GM18502 (cell line): ENCODE measurements around the gene LMNB1.
A peak's percentile ranks its signal among the peaks of the same experiment; 100 is the strongest.
"Not testable (repeated sequence)": the region's sequence is repeated elsewhere in the genome, so short reads cannot be mapped to it uniquely, and the experiment has no call there.

Source experiments
- ATAC-seq: cut with Tn5 transposase; IDR thresholded peaks from one replicate; pipeline ENCODE4 v1.9.1; 2021; ENCODE audit warnings: mild to moderate bottlenecking; ENCODE audit not compliant: unreplicated experiment, poor library complexity

The LMNB1 gene

GRCh38 chr5:126816649-126817048 lies 39.7 kb downstream of the LMNB1 start:
- ATAC-seq, result no peak

GRCh38 chr5:126818736-126819135 lies 41.8 kb downstream of the LMNB1 start:
- no peak for ATAC-seq

DNA sequence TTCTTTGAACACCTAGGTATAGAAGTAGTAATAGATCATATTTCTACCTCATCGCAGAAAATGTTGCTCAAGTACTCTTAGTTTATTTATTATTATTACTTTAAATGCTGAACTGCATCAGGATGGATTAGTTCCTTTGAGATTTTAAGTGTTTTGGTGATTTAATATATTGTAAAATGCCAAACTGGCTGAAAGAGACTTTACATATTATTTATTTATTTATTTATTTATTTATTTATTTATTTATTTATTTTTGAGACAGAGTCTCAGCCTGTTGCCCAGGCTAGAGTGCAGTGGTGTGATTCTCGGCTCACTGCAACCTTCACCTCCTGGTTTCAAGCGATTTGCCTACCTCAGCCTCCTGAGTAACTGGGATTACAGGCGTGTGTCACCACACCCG lies 42.3 kb downstream of the LMNB1 start:
- ATAC-seq, result no peak

DNA sequence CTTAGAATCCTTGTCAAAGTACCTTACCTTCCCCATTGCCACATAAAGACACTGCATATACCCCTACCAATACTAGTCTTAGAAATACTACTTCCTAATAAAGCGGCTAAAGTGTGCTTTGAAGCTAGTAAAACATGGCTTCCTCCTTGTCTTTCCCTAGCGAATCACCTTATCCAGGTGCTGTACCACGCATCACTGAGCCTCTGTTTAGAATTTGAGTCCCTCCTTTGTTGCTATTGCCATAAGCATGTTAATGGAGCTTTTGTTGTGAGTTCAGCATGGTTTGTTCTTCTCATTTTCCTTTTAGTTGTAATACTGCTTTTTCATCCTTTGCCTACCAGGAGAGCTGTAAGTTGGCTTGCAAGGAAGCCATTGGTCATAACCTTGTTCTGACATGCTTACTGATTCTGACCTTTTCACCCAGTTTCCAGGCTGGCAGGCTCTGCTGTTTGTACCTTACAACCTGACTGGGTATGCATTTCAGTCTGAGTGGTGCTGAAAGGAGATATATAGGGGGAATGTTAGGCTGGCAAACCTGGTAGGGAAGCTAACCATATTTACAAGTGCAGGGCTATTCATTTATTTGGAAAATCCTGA lies 49.8 kb downstream of the LMNB1 start:
- no peak for ATAC-seq

- ATAC-seq, result no peak
These were observed 52.2 kb downstream of the LMNB1 start for GRCh38 chr5:126829098-126829497.

DNA sequence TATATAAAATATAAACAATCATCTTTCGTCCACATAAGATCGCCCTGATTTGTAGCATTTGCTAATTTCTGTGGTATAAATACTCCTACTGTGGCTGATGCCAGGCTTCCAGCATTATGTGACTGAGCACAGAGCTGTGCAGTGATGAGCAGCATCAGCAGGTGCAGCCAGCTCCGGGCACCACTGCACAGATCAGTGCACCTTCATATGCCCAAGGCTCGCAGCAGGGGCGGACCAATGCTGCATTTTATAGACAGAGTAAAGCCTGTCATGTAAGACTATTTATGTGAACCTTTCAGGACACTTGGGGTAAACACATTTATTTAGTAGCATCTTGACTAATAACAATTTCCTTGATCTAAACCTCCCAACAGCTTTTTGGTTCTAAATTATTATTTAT lies 53.1 kb downstream of the LMNB1 start:
- ATAC-seq, result no peak

DNA sequence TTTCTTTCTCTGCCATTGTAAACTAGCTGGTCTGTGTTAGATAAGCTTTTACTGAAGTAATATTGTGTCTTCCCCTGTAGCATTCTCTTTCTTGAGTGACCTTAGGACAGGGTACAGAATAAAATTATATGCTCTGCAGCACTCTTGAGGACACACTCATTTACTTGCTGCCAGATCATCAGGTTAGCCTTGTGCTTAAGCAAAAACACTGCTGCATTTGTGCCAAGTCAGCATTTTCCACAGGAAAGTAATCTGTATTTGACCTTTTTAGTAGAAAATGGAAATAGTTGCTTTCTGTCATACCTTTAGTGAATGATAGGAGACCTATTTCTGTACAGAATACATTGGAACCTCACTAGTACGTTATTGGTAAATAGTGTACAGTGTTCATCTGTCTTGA lies 54.2 kb downstream of the LMNB1 start:
- ATAC-seq, result no peak

GRCh38 chr5:126836778-126837177 lies 59.8 kb downstream of the LMNB1 start:
- no peak for ATAC-seq

DNA sequence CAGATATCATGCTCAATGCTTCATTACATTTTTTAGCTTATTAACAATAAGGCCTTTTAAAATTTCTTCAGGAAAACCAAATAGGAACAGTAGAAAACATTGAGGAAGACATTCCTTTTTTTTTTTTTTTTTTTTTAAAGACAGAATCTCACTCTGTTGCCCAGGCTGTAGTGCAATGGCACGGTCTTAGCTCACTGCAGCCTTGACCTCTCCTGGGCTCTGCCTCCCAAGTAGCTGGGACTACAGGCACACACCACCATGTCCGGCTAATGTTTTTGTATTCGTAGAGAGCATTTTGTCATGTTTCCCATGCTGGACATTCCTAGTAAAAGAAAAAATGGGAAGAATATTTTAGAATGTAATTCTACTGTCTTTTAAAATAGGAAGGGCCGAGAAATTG lies 60.3 kb downstream of the LMNB1 start:
- ATAC-seq, result no peak

DNA sequence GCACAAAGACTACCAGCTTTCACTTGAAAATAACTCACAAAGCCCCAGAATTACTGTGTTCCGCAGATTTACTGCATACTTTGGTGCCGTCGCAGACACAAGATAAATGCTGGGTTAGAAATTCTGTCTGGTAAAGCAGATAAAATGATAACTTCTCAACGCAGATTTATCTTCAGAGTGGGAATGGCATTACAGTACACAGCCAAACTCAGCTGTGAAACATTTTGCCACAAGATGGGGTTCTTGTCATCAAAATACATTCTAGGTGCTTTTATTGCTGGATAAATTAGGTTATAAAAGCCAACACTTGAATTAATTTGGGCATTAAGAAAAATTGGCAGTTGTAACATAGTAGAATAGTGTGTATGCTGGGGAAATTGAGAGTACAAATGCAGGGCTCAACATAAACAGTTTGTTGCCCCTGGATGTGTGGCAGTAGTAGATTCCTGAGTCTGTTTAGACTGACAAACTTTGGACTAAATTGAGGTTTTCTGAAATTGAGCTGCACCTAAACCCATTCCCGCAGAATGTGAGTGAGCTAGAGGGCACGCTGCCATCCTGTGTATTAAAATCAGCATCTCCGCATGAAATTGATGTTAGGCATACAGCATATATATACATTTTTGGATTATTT lies 61.1 kb downstream of the LMNB1 start:
- no peak for ATAC-seq

- not testable (repeated sequence) for ATAC-seq
These were observed 62.5 kb downstream of the LMNB1 start for GRCh38 chr5:126839407-126839806.

GRCh38 chr5:126843375-126843774 lies 66.4 kb downstream of the LMNB1 start:
- ATAC-seq, result not testable (repeated sequence)

- peak; percentile 91 for ATAC-seq
These were observed 68.6 kb downstream of the LMNB1 start for GRCh38 chr5:126845470-126846070.

DNA sequence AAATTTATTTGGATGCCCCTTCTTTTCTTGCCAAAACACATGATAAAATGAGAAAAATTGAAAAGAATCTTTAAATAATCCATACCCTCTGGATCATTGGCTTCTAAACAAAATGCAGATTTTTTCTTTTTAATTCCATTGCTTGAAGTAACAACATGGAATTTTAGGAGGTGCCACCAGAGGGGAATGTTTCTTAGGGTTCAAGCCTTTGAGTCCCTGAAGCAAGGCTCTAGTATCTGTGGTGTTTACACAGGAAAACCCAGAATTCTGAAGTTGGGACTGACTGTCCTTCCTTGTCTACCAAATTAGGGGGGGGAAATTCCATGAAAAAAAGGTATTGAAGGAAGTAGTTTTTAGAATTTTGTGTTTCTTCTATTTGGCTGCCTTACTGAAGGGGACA lies 69.4 kb downstream of the LMNB1 start:
- ATAC-seq, result no peak

DNA sequence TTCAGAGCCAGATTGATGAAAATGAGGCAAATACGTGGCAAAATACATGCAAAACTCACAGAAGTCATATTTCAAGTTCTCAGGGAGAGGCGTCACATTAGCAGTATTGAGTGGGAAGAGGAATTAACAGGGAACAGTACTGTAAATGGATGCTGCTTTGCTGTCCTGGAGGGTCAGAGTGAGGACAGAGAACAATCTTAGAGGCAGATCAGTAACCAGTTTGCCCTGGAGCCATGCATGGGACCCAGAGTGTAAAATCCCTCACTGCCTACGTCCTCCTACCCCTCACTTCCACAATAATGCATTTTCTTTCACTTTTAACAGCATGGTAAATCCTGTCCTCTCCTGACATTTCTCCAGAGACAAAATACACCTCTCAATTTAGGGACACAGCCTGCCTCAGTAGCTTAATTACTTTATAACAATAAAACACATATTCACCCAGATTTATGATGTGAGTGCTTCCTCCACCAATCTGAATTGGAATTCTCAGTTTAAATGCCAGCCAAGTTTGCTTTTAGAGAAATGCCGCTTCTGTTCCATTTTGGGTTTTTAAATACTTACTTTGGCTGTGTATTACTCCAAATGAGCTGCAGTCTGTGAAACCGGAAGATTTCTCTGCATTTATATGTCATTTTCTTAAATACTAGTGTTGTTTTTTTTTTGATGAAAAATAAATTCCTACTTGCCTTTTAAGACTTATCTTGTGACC lies 70.0 kb downstream of the LMNB1 start:
- ATAC-seq, result no peak

DNA sequence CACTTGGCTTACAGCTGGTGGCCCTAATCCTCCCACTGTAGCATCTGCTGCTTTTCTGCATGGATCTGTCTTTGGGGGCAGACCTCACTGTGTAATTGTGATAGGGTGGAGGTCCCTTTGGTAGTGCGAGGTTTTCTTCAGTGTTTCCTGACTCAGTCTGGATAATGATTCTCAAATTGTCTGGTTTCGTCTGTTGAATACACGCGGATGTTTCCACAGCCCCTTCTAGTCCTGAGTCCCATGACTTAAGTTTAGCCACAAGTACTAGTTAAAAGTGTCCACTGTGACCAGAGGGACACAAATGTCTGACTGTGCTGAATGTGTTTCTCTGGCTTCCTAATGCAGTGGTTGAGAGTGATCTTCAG lies 70.5 kb downstream of the LMNB1 start:
- ATAC-seq, result no peak

- no peak for ATAC-seq
These were observed 70.9 kb downstream of the LMNB1 start for GRCh38 chr5:126847826-126848251.

DNA sequence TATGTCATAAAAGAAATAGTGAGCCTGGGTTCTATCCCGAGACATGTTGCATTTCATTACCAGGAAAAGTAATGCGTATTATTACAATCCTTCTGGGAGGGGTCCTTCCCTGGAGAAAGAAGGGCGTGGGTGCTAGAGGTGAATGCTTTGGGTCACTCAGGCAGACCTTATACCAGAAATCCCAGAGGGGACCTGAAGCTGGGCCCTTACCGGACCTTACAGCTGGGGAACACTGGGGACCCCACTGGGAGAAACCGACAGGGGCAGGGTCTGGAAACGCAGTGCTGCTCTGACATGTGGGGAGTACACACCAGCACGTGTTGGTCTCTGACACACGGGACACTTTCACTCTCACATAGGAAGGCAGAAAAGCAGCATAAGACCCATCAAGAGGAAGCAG lies 71.3 kb downstream of the LMNB1 start:
- no peak for ATAC-seq

DNA sequence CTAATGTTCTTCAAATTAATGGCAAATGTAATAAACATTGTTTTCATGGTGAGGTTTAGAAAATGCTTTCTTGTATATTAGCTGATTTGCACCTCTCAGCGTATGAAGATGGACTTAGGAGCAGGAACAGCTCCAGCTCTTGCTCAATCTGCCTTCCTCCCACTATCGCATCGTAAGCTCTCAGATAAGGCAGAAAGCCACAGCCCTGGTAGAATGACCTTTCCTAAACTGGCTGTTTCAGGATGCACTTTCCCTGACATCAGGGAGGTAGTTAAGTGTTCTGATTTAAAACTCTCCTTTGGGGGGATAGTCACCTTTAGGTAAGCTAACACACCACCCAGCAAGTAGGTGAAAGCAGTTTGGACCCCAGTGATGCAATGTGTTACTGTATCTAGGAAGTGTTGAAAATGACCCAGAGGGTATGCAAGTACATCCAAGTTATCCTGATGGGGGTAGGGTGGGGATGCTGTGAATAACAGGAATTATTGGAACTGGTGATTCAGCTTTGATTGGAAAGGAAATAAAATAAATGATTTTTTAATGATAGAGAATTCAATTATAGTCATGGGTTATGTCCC lies 72.3 kb downstream of the LMNB1 start:
- ATAC-seq, result no peak

DNA sequence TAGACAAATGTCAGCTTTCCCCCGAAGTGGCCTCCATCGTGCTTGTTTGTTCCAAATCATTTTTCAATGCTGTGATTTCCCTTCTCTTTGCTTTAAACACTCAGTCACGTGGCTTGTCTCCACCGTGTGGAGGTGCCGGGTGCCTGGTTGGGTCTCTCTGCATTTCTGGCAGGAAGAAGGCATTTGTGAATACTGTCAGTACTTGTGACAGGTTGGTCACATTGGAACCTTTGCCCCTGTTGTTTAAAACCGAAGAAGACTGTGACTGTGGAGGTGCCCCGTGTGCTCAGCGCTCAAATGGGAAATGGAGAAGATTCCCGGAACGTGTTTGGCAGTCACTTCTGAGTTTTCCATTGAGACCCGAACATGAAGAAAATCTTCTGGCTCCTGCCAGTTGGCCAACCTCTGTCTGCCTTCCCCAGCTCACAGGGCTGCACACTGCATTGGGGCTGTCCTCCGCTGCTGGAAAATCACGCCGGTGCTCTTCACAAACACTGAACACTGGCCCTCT lies 74.6 kb downstream of the LMNB1 start:
- no peak for ATAC-seq

DNA sequence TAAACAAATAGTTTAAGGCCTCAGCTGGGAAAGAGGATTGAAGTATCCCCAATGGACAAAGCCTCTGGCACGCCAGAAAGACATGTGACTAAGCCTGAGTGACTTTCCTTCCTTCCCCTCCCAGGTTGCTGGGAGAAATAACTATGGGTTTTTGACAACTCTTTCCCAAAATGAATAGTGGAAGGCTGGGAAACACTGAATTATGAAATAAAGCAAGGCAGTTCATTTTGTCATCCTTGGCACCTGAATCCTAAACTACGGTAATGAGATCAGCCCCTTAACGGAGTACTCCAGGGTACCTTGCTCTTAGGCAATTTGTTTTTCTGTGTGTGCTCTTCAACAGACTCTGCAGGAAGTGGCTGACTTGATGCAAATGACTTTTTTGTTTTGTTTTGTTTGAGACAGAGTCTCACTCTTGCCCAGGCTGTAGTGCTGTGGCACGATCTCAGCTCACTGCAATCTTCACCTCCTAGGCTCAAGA lies 75.2 kb downstream of the LMNB1 start:
- peak; percentile 91 for ATAC-seq
